GM19463 (cell line): ENCODE data around the gene UBE2D3.

Experiments used
- ATAC-seq: cut with Tn5 transposase; IDR thresholded peaks from one replicate; pipeline ENCODE4 v1.9.1; 2021; ENCODE audit warnings: mild to moderate bottlenecking, moderate library complexity; ENCODE audit not compliant: unreplicated experiment

The UBE2D3 gene

DNA sequence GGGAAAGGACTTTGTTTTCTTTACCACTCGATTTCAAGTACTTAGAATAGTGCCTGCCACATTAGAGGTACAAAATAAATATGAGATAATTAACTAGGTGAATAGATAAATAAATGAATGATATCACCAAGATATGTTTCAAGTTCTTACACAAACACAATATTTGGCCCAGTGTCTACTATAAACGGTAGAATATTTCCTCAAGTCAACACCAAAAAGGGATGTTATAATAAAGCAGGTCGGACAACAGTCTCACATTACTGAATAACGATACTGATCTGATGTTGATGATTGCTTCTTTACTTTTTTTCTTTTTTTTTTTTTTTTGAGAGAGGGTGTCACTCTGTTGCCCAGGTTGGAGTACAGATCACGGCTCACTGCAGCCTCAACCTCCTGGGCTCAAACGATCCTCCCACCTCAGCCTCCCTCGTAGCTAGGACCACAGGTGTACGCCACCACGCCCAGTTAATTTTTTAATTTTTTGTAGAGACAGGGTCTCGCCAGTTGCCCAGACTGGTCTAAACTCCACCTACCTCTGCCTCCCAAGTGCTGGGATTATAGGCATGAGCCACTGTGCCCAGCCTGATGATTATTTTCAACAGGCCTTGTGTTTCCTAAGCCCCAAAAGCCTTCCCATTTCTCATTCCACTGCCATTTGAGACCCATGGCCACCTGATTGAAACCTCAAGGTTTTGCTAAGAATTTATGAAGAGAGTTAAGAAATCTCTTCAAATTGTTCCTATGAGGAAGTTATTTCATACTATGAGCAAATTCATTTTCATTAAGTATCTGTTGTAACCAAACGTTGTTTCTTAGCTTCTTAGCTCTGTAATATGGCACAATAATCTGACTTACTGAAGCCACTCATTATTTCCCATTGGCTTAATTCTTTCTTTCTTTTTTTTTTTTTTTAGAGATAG lies 68.8 kb downstream of the UBE2D3 start:
- no peak for ATAC-seq

DNA sequence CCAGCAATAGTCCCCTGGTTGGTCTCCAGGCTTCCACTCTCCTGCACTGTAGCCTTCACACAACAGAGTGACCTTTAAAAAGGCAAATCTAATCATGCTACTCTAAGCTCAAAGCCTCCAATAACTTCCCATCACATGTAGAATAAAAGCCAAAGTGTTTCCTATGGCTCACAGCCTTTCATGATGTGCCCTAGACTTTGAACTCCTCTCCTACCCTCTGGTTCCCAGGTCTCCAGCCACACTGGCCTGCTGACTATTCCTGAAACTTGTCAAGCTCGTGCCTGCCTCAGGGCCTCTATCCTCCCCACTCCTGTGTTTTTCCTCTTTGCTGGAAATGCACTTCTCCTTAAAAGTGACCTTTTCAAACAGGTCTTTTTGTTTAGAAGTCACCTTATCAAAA lies 69.7 kb downstream of the UBE2D3 start:
- no peak for ATAC-seq

DNA sequence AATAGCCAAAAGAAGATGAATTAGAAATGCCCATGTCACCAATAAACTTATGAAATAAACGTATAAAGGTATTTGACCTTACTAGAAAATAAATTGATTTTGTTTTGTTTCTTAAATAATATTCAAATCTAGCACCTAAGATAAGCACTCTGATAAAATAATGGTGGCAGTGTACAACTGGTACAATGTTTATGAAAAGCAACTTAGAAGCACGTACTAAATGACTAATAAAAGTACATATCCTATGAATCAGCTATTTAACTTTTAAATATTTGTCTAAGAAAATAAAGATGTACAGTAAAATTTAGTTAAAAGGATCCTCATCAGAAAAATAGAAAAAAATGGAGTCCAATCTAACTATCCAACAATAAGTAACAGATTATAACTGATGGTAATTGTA lies 73.3 kb downstream of the UBE2D3 start:
- no peak for ATAC-seq

DNA sequence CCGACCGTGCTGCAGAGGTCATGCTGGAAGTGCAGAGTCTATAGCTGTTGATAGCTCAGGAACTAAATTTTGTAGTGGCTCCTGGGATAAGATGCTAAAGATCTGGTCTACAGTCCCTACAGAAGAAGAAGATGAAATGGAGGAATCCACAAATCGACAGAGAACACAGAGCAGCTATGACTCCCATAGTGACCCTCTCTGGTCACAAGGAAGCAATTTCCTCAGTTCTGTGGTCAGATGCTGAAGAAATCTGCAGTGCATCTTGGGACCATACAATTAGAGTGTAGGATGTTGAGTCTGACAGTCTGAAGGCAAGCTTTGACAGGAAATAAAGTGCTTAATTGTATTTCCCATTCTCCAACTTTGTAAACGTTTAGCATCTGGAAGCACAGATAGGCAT lies 75.4 kb downstream of the UBE2D3 start:
- ATAC-seq = no peak
